ENCODE results near the gene DR1.

DNA sequence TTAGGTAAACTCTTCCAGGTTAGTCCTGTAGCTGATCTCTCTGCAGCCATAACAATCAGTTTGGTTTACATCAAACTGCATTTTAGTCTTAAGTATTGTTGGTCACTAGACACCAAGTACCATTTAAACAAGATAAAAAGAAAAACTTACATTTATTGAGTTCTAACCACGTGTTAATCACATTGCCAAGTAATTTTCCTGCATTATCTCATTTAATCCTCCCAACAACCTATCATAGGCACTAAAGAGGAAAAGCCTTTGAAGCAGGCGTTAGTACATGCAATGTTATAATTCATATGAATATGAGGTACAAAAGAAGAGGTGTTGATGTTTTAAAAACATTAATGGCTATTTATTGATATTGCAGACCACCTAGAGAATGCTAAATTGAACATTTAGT is 9.0 kb downstream of the DR1 start:
- TF ChIP-seq, protein P1, sequence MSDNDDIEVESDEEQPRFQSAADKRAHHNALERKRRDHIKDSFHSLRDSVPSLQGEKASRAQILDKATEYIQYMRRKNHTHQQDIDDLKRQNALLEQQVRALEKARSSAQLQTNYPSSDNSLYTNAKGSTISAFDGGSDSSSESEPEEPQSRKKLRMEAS (IDR thresholded peaks at IDR 0.05) = no peak
- TF ChIP-seq, protein P2, sequence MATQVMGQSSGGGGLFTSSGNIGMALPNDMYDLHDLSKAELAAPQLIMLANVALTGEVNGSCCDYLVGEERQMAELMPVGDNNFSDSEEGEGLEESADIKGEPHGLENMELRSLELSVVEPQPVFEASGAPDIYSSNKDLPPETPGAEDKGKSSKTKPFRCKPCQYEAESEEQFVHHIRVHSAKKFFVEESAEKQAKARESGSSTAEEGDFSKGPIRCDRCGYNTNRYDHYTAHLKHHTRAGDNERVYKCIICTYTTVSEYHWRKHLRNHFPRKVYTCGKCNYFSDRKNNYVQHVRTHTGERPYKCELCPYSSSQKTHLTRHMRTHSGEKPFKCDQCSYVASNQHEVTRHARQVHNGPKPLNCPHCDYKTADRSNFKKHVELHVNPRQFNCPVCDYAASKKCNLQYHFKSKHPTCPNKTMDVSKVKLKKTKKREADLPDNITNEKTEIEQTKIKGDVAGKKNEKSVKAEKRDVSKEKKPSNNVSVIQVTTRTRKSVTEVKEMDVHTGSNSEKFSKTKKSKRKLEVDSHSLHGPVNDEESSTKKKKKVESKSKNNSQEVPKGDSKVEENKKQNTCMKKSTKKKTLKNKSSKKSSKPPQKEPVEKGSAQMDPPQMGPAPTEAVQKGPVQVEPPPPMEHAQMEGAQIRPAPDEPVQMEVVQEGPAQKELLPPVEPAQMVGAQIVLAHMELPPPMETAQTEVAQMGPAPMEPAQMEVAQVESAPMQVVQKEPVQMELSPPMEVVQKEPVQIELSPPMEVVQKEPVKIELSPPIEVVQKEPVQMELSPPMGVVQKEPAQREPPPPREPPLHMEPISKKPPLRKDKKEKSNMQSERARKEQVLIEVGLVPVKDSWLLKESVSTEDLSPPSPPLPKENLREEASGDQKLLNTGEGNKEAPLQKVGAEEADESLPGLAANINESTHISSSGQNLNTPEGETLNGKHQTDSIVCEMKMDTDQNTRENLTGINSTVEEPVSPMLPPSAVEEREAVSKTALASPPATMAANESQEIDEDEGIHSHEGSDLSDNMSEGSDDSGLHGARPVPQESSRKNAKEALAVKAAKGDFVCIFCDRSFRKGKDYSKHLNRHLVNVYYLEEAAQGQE (IDR thresholded peaks at IDR 0.05; ENCODE audit: low read depth) = no peak
- TF ChIP-seq EP300 (IDR thresholded peaks at IDR 0.05; ENCODE audit: borderline replicate concordance) (no peak), RAD21 (IDR thresholded peaks at IDR 0.05; ENCODE audit: low read depth) (no peak), TEAD4 (IDR thresholded peaks at IDR 0.05) (no peak)

Measured in Ishikawa (cell line).